Endothelial cell (in vitro differentiated cells): ENCODE data around the gene STX16. TPM values are rescaled to one million over a fixed set of nuclear protein-coding genes. Genes with fewer than 3 reads are reported as not detected.

Experiments used
- DNase-seq: peaks from one replicate; pipeline ENCODE4 v3.0.0; 2021; ENCODE audit warnings: low spot score
- H3K27ac Mint-ChIP-seq: one replicate; pipeline ENCODE4 v1.8.0; 2021; ENCODE audit warnings: mixed read lengths, inconsistent platforms; ENCODE audit not compliant: unreplicated experiment
- H3K27me3 Mint-ChIP-seq: one replicate; pipeline ENCODE4 v1.8.0; 2021; ENCODE audit warnings: mild to moderate bottlenecking, moderate library complexity, mixed read lengths, inconsistent platforms; ENCODE audit not compliant: unreplicated experiment
- H3K36me3 Mint-ChIP-seq: one replicate; pipeline ENCODE4 v1.8.0; 2021; ENCODE audit warnings: mild to moderate bottlenecking, low read depth, mixed read lengths, inconsistent platforms; ENCODE audit not compliant: unreplicated experiment
- H3K4me1 Mint-ChIP-seq: one replicate; pipeline ENCODE4 v1.8.0; 2021; ENCODE audit warnings: mild to moderate bottlenecking, mixed read lengths, inconsistent platforms; ENCODE audit not compliant: unreplicated experiment
- H3K4me3 Mint-ChIP-seq: one replicate; pipeline ENCODE4 v1.8.0; 2021; ENCODE audit warnings: mild to moderate bottlenecking, mixed read lengths, inconsistent platforms; ENCODE audit not compliant: unreplicated experiment
- H3K9me3 Mint-ChIP-seq: one replicate; pipeline ENCODE4 v1.8.0; 2021; ENCODE audit warnings: mixed read lengths, inconsistent platforms; ENCODE audit not compliant: unreplicated experiment
- total RNA-seq: library from RNA; stranded (reverse); fragmentation: NEBNext Ultra II Directional; extraction: Animal tissue kit (Norgen Biotek cat#: 25700); gene quantifications from one replicate; pipeline ENCODE4 v1.2.1, GENCODE V29; 2021; ENCODE audit not compliant: unreplicated experiment
- TF ChIP-seq, protein P1 (sequence below): fragments of 200-600 bp; sonication (generic); IDR thresholded peaks from one replicate; pipeline ENCODE4 v1.5.0; 2021; ENCODE audit warnings: antibody characterized with exemption; ENCODE audit not compliant: unreplicated experiment

Gene STX16
- total RNA-seq, 1 donor from 2014 or later = 77.9 TPM

DNA sequence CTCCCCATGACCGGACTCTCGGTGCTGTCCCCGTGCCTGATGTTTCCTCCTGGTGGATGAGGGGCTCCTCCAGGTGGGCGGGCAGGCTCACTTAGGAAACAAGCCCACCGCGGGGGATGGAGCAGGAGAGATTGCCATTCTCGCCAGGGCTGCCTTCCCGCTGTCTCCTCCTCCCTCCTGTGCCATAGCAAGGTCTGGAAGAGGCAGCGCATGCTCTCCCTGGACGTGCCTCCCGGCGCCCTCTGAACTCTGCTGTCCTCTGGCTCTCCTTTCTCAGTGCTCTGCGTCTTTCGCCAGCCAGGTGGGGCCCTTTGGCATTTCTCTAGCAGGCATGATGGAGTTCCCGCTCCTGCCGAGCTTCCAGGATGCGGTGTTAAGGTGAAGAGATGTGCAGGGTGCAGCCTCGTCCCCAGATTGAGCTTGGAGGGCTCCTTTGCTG is 24.1 kb downstream of the STX16 start:
- Mint-ChIP-seq H3K9me3 (no peaks in the 10 kb centered on the region), H3K27ac (no peak overlapping the region), H3K4me1 (no peaks in the 10 kb centered on the region), H3K36me3 (peaks cover 17% of the 10 kb centered on the region), H3K4me3 (no peak overlapping the region), H3K27me3 (no peaks in the 10 kb centered on the region)
- DNase-seq = no peak
- TF ChIP-seq, protein P1, sequence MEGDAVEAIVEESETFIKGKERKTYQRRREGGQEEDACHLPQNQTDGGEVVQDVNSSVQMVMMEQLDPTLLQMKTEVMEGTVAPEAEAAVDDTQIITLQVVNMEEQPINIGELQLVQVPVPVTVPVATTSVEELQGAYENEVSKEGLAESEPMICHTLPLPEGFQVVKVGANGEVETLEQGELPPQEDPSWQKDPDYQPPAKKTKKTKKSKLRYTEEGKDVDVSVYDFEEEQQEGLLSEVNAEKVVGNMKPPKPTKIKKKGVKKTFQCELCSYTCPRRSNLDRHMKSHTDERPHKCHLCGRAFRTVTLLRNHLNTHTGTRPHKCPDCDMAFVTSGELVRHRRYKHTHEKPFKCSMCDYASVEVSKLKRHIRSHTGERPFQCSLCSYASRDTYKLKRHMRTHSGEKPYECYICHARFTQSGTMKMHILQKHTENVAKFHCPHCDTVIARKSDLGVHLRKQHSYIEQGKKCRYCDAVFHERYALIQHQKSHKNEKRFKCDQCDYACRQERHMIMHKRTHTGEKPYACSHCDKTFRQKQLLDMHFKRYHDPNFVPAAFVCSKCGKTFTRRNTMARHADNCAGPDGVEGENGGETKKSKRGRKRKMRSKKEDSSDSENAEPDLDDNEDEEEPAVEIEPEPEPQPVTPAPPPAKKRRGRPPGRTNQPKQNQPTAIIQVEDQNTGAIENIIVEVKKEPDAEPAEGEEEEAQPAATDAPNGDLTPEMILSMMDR = no peak

DNA sequence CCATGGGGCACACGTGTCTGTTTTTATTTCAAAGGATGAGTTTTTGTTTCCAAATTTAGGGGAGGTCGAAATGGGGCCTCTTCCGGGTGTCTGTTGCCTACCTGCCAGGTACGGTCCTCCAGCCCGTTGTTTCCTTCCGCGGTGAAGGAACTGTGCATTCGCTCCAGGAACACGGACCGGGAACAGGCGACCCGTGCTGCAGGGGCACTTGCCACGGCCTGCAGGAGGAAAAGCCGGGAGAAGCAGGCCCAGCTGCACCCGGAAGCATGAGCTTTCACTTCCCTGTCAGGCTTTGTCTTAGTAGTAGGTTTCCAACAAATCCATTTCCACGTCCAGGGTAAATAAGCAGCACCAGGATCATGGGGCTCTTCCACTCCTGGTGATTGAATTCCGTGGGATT is 24.6 kb downstream of the STX16 start:
- TF ChIP-seq, protein P1 = no peak
- DNase-seq = no peak
- Mint-ChIP-seq H3K9me3 (no peaks in the 10 kb centered on the region), H3K4me3 (no peak overlapping the region), H3K4me1 (no peaks in the 10 kb centered on the region), H3K36me3 (peaks cover 12% of the 10 kb centered on the region), H3K27me3 (no peaks in the 10 kb centered on the region), H3K27ac (no peak overlapping the region)

DNA sequence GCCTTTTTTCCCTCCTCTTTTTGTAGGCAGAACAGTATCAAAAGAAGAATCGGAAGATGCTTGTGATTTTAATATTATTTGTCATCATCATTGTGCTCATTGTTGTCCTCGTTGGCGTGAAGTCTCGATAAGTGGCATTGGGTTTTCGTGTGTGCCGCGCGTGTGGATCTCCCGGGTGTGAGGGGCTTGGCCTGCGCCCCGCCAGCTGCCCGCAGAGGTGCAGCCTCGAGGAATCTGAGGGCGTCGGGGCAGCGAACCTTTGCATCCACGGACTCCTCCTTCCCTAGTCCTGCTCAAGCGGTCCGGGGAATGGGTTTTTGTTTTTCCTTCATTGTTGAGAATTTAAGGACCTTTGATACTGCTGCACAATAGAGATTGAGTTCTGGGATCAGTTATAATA is 25.1 kb downstream of the STX16 start:
- Mint-ChIP-seq H3K9me3 (no peaks in the 10 kb centered on the region), H3K4me1 (no peaks in the 10 kb centered on the region), H3K36me3 (peaks cover 12% of the 10 kb centered on the region), H3K27ac (peak overlapping the region; percentile 78), H3K4me3 (no peak overlapping the region), H3K27me3 (no peaks in the 10 kb centered on the region)
- TF ChIP-seq, protein P1 = no peak
- DNase-seq = no peak

DNA sequence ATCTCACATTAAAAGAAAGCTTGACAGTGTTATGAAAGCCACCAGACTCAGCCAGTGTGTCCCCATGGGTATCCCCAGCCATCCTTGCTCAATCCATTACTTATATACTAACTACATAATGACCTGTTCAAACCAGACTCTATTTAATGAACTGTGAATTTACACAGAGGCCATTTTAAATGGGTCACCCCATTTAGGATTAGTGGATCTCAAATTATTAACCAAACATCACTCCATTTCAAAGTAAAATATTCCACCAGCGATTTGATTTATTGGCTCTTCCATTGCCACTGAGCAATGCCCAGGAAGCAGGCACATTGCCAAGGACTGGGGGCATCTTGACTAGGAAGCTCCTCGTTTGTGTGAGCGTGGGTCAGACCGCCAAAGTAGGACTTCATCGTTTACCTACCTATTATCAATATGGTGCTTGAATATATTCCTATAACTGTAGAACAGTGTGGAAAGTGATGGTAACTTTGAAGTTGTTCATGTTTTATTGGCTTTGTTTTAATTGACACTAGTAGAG is 26.1 kb downstream of the STX16 start:
- Mint-ChIP-seq H3K27me3 (no peaks in the 10 kb centered on the region), H3K36me3 (peaks cover 12% of the 10 kb centered on the region), H3K9me3 (no peaks in the 10 kb centered on the region), H3K27ac (no peak overlapping the region), H3K4me1 (no peaks in the 10 kb centered on the region), H3K4me3 (no peak overlapping the region)
- no peak for DNase-seq
- TF ChIP-seq, protein P1 = no peak

DNA sequence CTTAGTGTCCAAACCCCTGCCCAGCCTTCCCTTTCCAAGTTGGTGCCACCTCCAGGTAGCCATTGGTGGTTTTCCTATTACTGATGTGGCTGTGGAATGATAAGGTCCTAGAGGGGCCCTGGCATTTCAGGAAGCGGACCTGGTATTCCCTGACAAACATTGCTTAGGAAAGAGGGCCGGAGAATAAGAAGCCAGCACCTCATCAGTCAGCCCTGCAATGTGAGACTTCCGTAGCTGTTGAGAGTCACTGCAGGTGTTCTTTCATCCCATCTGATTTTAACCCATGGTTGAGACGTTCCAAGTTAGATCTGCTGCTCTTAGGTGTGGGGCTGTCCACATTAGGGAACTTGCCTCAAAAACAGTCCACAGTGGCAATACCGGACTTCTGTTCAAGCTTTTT is 26.7 kb downstream of the STX16 start:
- Mint-ChIP-seq H3K9me3 (no peaks in the 10 kb centered on the region), H3K4me1 (no peaks in the 10 kb centered on the region), H3K27me3 (no peaks in the 10 kb centered on the region), H3K27ac (no peak overlapping the region), H3K36me3 (peaks cover 12% of the 10 kb centered on the region), H3K4me3 (no peak overlapping the region)
- DNase-seq = no peak
- TF ChIP-seq, protein P1 = no peak
